GM19351 (cell line): Measurements from ENCODE around the gene PVR.
"Not testable (repeated sequence)": the region's sequence is repeated elsewhere in the genome, so short reads cannot be mapped to it uniquely, and the experiment has no call there.

ENCODE experiments used
- ATAC-seq: cut with Tn5 transposase; IDR thresholded peaks from one replicate; pipeline ENCODE4 v1.9.1; 2021; ENCODE audit warnings: mild to moderate bottlenecking, moderate library complexity; ENCODE audit not compliant: unreplicated experiment

The PVR gene

DNA sequence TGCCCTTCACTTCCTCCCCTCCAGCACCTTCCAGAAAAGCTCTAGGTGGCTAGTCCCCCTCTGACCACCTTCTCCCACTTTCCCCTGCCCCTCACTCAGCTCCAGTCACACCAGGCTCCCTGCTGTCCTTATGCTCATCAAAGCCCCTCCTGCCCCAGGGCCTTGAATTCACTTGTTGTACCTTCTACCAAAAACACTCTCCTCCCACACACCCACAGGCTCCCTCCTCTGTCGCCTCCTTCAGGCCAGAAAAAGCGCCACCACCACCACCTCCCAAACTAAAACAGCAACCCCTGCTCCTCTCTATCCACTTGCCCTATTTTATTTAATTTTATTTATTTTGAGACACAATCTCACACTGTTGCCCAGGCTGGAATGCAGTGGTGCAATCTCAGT is 50.5 kb downstream of the PVR start:
- ATAC-seq, result no peak

- no peak for ATAC-seq
Observed at GRCh38 chr19:44696939-44697669, 53.4 kb downstream of the PVR start.

- ATAC-seq, result no peak
Observed at GRCh38 chr19:44697670-44698034, 53.9 kb downstream of the PVR start.

- no peak for ATAC-seq
Observed at GRCh38 chr19:44698492-44699201, 54.9 kb downstream of the PVR start, which contains the start of gene CEACAM16. Gene CEACAM16, plus strand, starts transcription at chr19:44699151. Its CDS starts 2,306 bp downstream, at chr19:44701457.

GRCh38 chr19:44700547-44700946 is 56.8 kb downstream of the PVR start:
- ATAC-seq, result no peak

- ATAC-seq, result no peak
Observed at GRCh38 chr19:44701228-44701627, 57.5 kb downstream of the PVR start.

GRCh38 chr19:44702551-44703176 is 59.0 kb downstream of the PVR start:
- no peak for ATAC-seq

GRCh38 chr19:44703336-44704078 is 59.8 kb downstream of the PVR start:
- ATAC-seq, result no peak

DNA sequence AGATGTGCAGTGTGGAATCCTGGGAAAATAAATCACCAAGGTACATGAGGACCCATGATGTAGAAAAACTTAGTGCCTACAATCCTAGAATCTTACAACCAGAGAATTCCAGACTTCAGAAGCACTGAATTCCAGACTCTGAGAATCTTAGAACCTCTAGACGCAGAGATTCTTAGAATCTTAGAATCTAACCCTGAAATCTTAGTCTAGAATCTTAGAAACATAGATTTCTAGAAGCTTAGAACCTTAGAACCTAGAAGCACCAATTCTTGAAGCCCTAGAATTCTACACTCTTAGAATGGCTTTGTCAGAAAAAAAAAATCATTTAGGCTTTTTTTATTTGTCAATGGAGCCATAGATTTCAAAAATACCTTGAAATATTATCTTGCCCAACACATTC is 61.3 kb downstream of the PVR start:
- ATAC-seq, result no peak

GRCh38 chr19:44705502-44706010 is 61.8 kb downstream of the PVR start:
- ATAC-seq, result no peak

- no peak for ATAC-seq
Observed at GRCh38 chr19:44706506-44707236, 63.0 kb downstream of the PVR start.

- ATAC-seq, result no peak
Observed at GRCh38 chr19:44707794-44708193, 64.1 kb downstream of the PVR start.

- no peak for ATAC-seq
Observed at GRCh38 chr19:44708940-44709339, 65.2 kb downstream of the PVR start.

DNA sequence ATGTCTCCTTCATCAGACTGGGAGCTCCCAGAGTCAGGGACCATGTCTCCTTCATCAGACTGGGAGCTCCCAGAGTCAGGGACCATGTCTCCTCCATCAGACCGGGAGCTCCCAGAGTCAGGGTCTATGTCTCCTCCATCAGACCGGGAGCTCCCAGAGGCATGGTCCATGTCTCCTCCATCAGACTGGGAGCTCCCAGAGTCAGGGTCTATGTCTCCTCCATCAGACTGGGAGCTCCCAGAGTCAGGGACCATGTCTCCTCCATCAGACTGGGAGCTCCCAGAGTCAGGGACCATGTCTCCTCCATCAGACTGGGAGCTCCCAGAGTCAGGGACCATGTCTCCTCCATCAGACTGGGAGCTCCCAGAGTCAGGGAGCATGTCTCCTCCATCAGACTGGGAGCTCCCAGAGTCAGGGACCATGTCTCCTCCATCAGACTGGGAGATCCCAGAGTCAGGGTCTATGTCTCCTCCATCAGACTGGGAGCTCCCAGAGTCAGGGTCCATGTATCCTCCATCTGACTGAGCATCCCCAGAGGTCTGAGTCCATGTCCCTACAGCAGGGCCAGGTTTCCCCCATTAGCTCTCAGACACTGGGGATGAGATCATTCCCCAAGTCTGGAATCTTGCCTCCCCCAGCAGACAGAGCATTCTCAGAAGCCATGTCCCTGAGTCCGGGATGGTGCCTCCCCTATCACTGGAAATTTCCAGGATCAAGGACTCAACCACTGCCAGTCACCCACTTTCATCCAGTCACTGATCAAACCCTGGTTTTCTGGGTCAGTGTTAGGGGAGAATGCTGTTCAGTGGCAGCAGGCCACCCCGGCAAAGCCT is 65.9 kb downstream of the PVR start:
- ATAC-seq, result not testable (repeated sequence)

- no peak for ATAC-seq
Observed at GRCh38 chr19:44710483-44710882, 66.8 kb downstream of the PVR start.

DNA sequence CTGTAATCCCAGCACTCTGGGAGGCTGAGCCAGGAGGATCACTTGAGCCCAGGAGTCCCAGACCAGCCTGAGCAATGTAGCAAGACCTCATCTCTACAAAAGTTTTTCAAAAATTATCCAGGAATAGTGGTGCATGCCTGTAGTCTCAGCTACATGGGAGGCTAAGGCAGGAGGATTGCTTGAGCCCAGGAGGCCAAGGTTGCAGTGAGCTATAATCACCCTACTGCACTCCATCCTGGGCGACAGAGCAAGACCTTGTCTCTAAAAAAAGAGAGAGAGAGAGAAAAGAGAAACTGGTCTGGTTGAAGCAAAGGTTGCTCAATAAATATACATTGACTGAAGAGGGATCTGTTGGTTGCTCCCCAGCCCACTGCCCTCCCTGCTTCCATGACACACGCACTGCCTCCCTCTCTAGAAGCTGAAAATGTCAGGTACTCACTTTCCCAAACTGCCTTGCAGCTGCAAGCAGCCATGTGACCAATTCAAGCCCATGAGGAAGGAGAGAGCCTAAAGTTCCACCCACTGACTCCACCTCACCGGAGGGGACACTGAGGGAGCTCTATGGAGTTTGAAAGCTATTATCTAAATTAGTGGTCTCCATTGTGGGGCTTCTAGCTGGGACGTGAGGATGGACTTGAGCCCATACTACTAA is 69.3 kb downstream of the PVR start:
- no peak for ATAC-seq
